Loucy (cell line): ENCODE measurements around the gene KIF22.

Experiments used
- EZH2phosphoT487 ChIP-seq: fragments of 200-600 bp; IDR thresholded peaks from 2 replicates; pipeline ENCODE4 v1.6.1; 2018; ENCODE audit warnings: antibody characterized with exemption, mild to moderate bottlenecking, moderate library complexity, borderline replicate concordance
- TF ChIP-seq, protein P1 (sequence below): fragments of 200-600 bp; sonication (generic); conservative IDR thresholded peaks from 2 replicates; pipeline ENCODE4 v1.5.1; 2014; ENCODE audit warnings: mild to moderate bottlenecking, antibody characterized with exemption, low read length

DNA sequence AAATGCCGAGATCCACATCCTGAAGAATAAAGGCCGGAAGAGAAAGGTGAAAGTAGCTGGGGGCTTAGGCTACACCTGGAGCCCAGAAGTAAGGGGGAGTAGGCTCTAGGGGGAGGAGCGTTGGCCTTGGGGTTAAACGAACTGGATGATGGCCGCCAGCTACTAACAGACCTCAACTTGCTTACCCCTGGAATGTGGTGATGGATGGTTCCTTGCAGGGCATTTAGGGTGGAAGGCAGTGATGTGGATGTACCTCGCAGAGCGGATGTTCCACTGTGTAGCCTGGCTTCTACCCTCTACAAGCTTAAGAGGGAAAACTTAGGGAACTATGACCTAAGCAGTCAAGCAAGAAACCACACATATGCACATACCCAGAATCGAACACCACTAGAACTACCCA is 13.5 kb downstream of the KIF22 start:
- TF ChIP-seq, protein P1, sequence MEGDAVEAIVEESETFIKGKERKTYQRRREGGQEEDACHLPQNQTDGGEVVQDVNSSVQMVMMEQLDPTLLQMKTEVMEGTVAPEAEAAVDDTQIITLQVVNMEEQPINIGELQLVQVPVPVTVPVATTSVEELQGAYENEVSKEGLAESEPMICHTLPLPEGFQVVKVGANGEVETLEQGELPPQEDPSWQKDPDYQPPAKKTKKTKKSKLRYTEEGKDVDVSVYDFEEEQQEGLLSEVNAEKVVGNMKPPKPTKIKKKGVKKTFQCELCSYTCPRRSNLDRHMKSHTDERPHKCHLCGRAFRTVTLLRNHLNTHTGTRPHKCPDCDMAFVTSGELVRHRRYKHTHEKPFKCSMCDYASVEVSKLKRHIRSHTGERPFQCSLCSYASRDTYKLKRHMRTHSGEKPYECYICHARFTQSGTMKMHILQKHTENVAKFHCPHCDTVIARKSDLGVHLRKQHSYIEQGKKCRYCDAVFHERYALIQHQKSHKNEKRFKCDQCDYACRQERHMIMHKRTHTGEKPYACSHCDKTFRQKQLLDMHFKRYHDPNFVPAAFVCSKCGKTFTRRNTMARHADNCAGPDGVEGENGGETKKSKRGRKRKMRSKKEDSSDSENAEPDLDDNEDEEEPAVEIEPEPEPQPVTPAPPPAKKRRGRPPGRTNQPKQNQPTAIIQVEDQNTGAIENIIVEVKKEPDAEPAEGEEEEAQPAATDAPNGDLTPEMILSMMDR, result no peak
- no peak for TF ChIP-seq EZH2phosphoT487
